Measurements from ENCODE around the gene RHBDF1. TPM values are rescaled to one million over a fixed set of nuclear protein-coding genes. Genes with fewer than 3 reads are reported as not detected.

The RHBDF1 gene
- total and polyA plus RNA-seq, 2 experiments from 2014 or later, result 22.6 to 24.5 TPM

GRCh38 chr16:58491-59439 is 13.7 kb downstream of the RHBDF1 start:
- DNase-seq (ENCODE audit: low spot score), result no peak
- Mint-ChIP-seq H3K4me1 (no peaks in the 10 kb centered on the region; the same call in 1 of the 3 replicates), H3K36me3 (ENCODE audit: low read depth) (peaks cover 61% of the 10 kb centered on the region), H3K4me3 (no peak overlapping the region; the same call in 2 of the 3 replicates), H3K27ac (no peak overlapping the region), H3K9me3 (no peaks in the 10 kb centered on the region), H3K27me3 (ENCODE audit: insufficient read depth, low read depth, poor library complexity) (peaks cover 8% of the 10 kb centered on the region)
- Histone ChIP-seq H2AFZ (no peak overlapping the region), H3K9me2 (ENCODE audit: insufficient read depth) (no peaks in the 10 kb centered on the region), H3K4me2 (no peak overlapping the region), H3K27me3 (ENCODE audit: insufficient read depth) (no peaks in the 10 kb centered on the region), H3K36me3 (ENCODE audit: insufficient read depth) (0 out of 2 replicates have a peak, but pooled peaks cover 4% of the 10 kb centered on the region), H3K4me1 (ENCODE audit: insufficient read depth) (no peaks in the 10 kb centered on the region), H3K79me2 (replicated peaks; ENCODE audit: insufficient read depth) (peaks cover 11% of the 10 kb centered on the region), H4K20me1 (replicated peaks; ENCODE audit: insufficient read depth) (no peaks in the 10 kb centered on the region), H3K27ac (ENCODE audit: low read depth) (no peak overlapping the region), H3F3A (replicated peaks; ENCODE audit: low read depth) (0 out of 2 replicates have a peak, but pooled peaks cover 6% of the 10 kb centered on the region), H3K4me3 (no peak overlapping the region)
- ATAC-seq, result no peak
- TF ChIP-seq EZH2 (IDR thresholded peaks at IDR 0.05; ENCODE audit: low read depth, unreplicated experiment), result no peak
- TF ChIP-seq REST (IDR thresholded peaks at IDR 0.05; ENCODE audit: unreplicated experiment), result no peak
- TF ChIP-seq JUNB (IDR thresholded peaks at IDR 0.05; ENCODE audit: unreplicated experiment), result no peak
- TF ChIP-seq POLR2AphosphoS5 (IDR thresholded peaks at IDR 0.05; ENCODE audit: low read depth), result no peak
- TF ChIP-seq ZNF462 (CRISPR knock-in tag; IDR thresholded peaks at IDR 0.05), result no peak
- no peak for TF ChIP-seq ZNF331 (CRISPR knock-in tag; IDR thresholded peaks at IDR 0.05; ENCODE audit: low read depth)
- no peak for TF ChIP-seq EZH2phosphoT487 (IDR thresholded peaks at IDR 0.05; ENCODE audit: unreplicated experiment)
- no peak for TF ChIP-seq ETS1 (IDR thresholded peaks at IDR 0.05)
- no peak for TF ChIP-seq STAT1 (IDR thresholded peaks at IDR 0.05; ENCODE audit: unreplicated experiment)
- no peak for TF ChIP-seq CREB1 (CRISPR knock-in tag; IDR thresholded peaks at IDR 0.05; ENCODE audit: low read depth)
- TF ChIP-seq ZNF114 (CRISPR knock-in tag; IDR thresholded peaks at IDR 0.05), result no peak
- no peak for TF ChIP-seq CTCF (conservative IDR thresholded peaks at IDR 0.05; ENCODE audit: low read depth in 2 of 2)
- TF ChIP-seq NANOG (IDR thresholded peaks at IDR 0.05; ENCODE audit: borderline replicate concordance), result no peak

Data from GM23338 (cell line).